Retinal pigment epithelial cell (primary cell): Measurements from ENCODE around the gene PPP2R5E.

Experiments used
- DNase-seq: peaks from one replicate; pipeline ENCODE4 v3.0.0-alpha.2; 2010; ENCODE audit warnings: low read depth
- H3K4me3 ChIP-seq: 2 replicates; pipeline ENCODE4 v1.5.1; 2011; ENCODE audit warnings: mild to moderate bottlenecking, low read length, control low read depth, moderate library complexity
- CTCF ChIP-seq: conservative IDR thresholded peaks from 2 replicates; pipeline ENCODE4 v1.5.1; 2011; ENCODE audit warnings: low read depth, low read length, control low read depth, inconsistent platforms

The PPP2R5E gene

GRCh38 chr14:63487724-63488123, 55.5 kb downstream of the PPP2R5E start:
- no peak for DNase-seq
- no peak for TF ChIP-seq CTCF
- no peak overlapping the region for H3K4me3 ChIP-seq

GRCh38 chr14:63486738-63487137, 56.4 kb downstream of the PPP2R5E start:
- no peak for TF ChIP-seq CTCF
- no peak for DNase-seq
- no peak overlapping the region for H3K4me3 ChIP-seq

GRCh38 chr14:63483315-63483714, 59.9 kb downstream of the PPP2R5E start:
- no peak for DNase-seq
- H3K4me3 ChIP-seq, result no peak overlapping the region
- TF ChIP-seq CTCF, result no peak

- no peak for DNase-seq
- no peak for TF ChIP-seq CTCF
- no peak overlapping the region for H3K4me3 ChIP-seq
Observed at GRCh38 chr14:63480599-63480998, 62.6 kb downstream of the PPP2R5E start.

- DNase-seq, result no peak
- TF ChIP-seq CTCF, result no peak
- H3K4me3 ChIP-seq, result no peak overlapping the region
Observed at GRCh38 chr14:63478437-63478852, 64.7 kb downstream of the PPP2R5E start.

GRCh38 chr14:63478010-63478409, 65.2 kb downstream of the PPP2R5E start:
- no peak for DNase-seq
- H3K4me3 ChIP-seq, result no peak overlapping the region
- no peak for TF ChIP-seq CTCF

GRCh38 chr14:63477556-63477955, 65.6 kb downstream of the PPP2R5E start:
- no peak overlapping the region for H3K4me3 ChIP-seq
- no peak for TF ChIP-seq CTCF

More at GRCh38 chr14:63477556-63477955, 65.6 kb downstream of the PPP2R5E start:
- no peak for DNase-seq
